ENCODE data around the gene PLXDC1. TPM values are rescaled to one million over a fixed set of nuclear protein-coding genes. Genes with fewer than 3 reads are reported as not detected.

PLXDC1 gene
- total and polyA plus RNA-seq, 2 of the 8 experiments (the other 6 are each of a cell fraction or from before 2014, with no cell fraction given), result 4.1 to 14.6 TPM

GRCh38 chr17:39170109-39170508 lies 18.7 kb upstream of the PLXDC1 start:
- H2BK12ac ChIP-seq (ENCODE audit: low read depth, low read length), result no peak overlapping the region
- no peak overlapping the region for H2BK5ac ChIP-seq (ENCODE audit: low read depth, low read length)
- H3K14ac ChIP-seq (ENCODE audit: insufficient read length), result no peak overlapping the region
- H3K4me3 ChIP-seq (ENCODE audit: extremely low read depth in 1 of 4, insufficient read depth in 2 of 4, low read depth in 3 of 4, low read length in 4 of 4), result no peak overlapping the region
- H2BK20ac ChIP-seq (ENCODE audit: low read length), result no peak overlapping the region
- H3K23me2 ChIP-seq (ENCODE audit: low read depth, low read length), result peaks cover 10% of the 10 kb centered on the region; the same call in 1 of the 2 replicates
- no peak overlapping the region for H2BK120ac ChIP-seq (replicated peaks; ENCODE audit: low read depth, low read length)
- H3K18ac ChIP-seq (ENCODE audit: extremely low read depth, low read length), result no peak overlapping the region
- no peaks in the 10 kb centered on the region for H3K9me3 ChIP-seq (ENCODE audit: insufficient read depth in 2 of 2, low read depth in 1 of 2, low read length in 1 of 2)
- H2BK15ac ChIP-seq (ENCODE audit: low read length), result no peak overlapping the region
- H3K56ac ChIP-seq (replicated peaks; ENCODE audit: insufficient read length, low read depth, low read length), result no peak overlapping the region
- ChIA-PET CTCF (ENCODE audit: partially characterized antibody) (interaction anchor here (0.7 to 7.4 kb wide), 9 partner anchors 13 to 247 kb away, joined by 3 to 63 read pairs (median 6); no protein-coding TSS in a partner anchor), POLR2A (ENCODE audit: partially characterized antibody) (interaction anchor here (0.6 to 2.2 kb wide), 2 partner anchors 17 to 1658 kb away, joined by 3 to 6 read pairs; no protein-coding TSS in a partner anchor)
- H3K79me1 ChIP-seq (ENCODE audit: low read depth, low read length), result no peaks in the 10 kb centered on the region
- H3K23ac ChIP-seq (ENCODE audit: insufficient read length), result no peak overlapping the region
- no peak overlapping the region for H3K9ac ChIP-seq (replicated peaks in 1 of 4; ENCODE audit: extremely low read depth in 1 of 4, low read depth in 3 of 4, low read length in 3 of 4)
- H4K20me1 ChIP-seq (replicated peaks in 1 of 2; ENCODE audit: control insufficient read depth in 1 of 2, insufficient read depth in 2 of 2, low read length in 2 of 2), result no peaks in the 10 kb centered on the region
- H3K4ac ChIP-seq (replicated peaks; ENCODE audit: insufficient read length, low read depth, low read length), result no peak overlapping the region
- H3K79me2 ChIP-seq (ENCODE audit: control insufficient read depth in 1 of 2, insufficient read depth in 2 of 2, low read length in 2 of 2), result no peaks in the 10 kb centered on the region
- TF ChIP-seq YY1 (IDR thresholded peaks at IDR 0.05; ENCODE audit: low read depth, low read length) (no peak), RXRA (IDR thresholded peaks at IDR 0.05; ENCODE audit: insufficient read depth, low read depth, low read length) (no peak)
- no peak overlapping the region for H4K5ac ChIP-seq (ENCODE audit: insufficient read length, low read depth, low read length)
- FAIRE-seq (no peak), DNase-seq (ENCODE audit: low read depth in 1 of 2, low spot score in 2 of 2) (no peak)
- H3K4me1 ChIP-seq (replicated peaks in 1 of 4; ENCODE audit: control insufficient read depth in 3 of 4, insufficient read depth in 4 of 4, low read length in 3 of 4), result peaks cover 0 to 15% (median 12%) of the 10 kb centered on the region in 4 experiments; a peak in 6 of 7 replicates
- no peak overlapping the region for H4K91ac ChIP-seq (replicated peaks; ENCODE audit: insufficient read length, low read length)
- H4K8ac ChIP-seq (ENCODE audit: extremely low read depth, insufficient read depth, low read length), result no peak overlapping the region
- no peak overlapping the region for H2AFZ ChIP-seq (ENCODE audit: low read length)
- H3K27me3 ChIP-seq (replicated peaks in 1 of 4; ENCODE audit: control insufficient read depth in 3 of 4, extremely low read depth in 1 of 4, insufficient read depth in 3 of 4, low read length in 3 of 4), result peaks cover 12 to 27% (median 23%) of the 10 kb centered on the region in 4 experiments
- no peak overlapping the region for H3K4me2 ChIP-seq (ENCODE audit: insufficient read depth in 1 of 2, low read depth in 2 of 2, low read length in 2 of 2)
- no peaks in the 10 kb centered on the region for H3K36me3 ChIP-seq (ENCODE audit: control insufficient read depth in 2 of 4, insufficient read depth in 4 of 4, low read length in 3 of 4)
- H3K27ac ChIP-seq (ENCODE audit: low read depth, low read length), result no peak overlapping the region
- H2AK5ac ChIP-seq (ENCODE audit: low read depth, low read length), result no peak overlapping the region
- WGBS, 2 experiments (ENCODE audit: extremely low coverage in 1 of 2, insufficient coverage in 1 of 2, insufficient read length in 1 of 2, insufficient replicate concordance in 2 of 2, low coverage in 1 of 2, low lambda C conversion rate in 2 of 2, missing lambda C conversion rate in 1 of 2), result 100% methylated on average over 4 of the region's 4 CpGs; no CpG with 5 or more reads in 1 of the 2 experiments

Data from H1 (cell line).